ENCODE results near the gene B3GNT5. TPM values are rescaled to one million over a fixed set of nuclear protein-coding genes. Genes with fewer than 3 reads are reported as not detected.

Gene B3GNT5
- total and polyA plus RNA-seq, 2 experiments from 2014 or later: 0.69 to 1.7 TPM

DNA sequence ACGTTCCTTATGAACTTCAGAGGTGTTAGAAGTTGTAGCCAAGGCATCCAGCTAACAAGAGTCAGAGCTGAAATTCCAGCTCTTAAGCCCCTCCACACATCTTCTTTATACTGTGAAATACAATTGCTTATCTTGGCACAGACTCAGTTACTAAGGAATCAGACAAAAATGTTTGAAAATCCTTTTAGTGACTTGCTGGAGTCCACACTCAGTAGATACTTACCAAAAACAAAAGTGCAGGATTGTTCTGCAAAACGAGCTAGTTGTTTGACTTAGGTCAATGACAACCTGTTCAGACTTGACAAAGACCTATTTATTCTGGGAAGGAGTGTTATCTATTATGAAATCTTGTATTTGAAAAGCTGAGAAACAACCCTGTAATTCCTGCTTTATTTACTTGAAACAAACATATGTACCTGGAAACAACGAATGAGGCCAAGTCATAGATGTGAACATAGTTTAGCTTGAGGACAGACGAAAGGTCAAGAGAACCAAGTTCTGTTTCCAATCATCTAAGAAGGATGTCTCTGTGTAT lies 38.5 kb downstream of the B3GNT5 start:
- Histone ChIP-seq H3K9me3 (ENCODE audit: low read depth) (no peaks in the 10 kb centered on the region), H3K27ac (no peak overlapping the region), H3K36me3 (peaks cover 4% of the 10 kb centered on the region), H3K27me3 (no peaks in the 10 kb centered on the region), H3K4me1 (ENCODE audit: low read depth) (no peaks in the 10 kb centered on the region), H3K4me3 (no peak overlapping the region)
- peak in 1 of 2 donors; percentile 77 for DNase-seq (ENCODE audit: low read depth in 1 of 2, low spot score in 1 of 2)
- TF ChIP-seq, protein P1, sequence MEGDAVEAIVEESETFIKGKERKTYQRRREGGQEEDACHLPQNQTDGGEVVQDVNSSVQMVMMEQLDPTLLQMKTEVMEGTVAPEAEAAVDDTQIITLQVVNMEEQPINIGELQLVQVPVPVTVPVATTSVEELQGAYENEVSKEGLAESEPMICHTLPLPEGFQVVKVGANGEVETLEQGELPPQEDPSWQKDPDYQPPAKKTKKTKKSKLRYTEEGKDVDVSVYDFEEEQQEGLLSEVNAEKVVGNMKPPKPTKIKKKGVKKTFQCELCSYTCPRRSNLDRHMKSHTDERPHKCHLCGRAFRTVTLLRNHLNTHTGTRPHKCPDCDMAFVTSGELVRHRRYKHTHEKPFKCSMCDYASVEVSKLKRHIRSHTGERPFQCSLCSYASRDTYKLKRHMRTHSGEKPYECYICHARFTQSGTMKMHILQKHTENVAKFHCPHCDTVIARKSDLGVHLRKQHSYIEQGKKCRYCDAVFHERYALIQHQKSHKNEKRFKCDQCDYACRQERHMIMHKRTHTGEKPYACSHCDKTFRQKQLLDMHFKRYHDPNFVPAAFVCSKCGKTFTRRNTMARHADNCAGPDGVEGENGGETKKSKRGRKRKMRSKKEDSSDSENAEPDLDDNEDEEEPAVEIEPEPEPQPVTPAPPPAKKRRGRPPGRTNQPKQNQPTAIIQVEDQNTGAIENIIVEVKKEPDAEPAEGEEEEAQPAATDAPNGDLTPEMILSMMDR (IDR thresholded peaks at IDR 0.05; ENCODE audit: low read depth, low read length): no peak

DNA sequence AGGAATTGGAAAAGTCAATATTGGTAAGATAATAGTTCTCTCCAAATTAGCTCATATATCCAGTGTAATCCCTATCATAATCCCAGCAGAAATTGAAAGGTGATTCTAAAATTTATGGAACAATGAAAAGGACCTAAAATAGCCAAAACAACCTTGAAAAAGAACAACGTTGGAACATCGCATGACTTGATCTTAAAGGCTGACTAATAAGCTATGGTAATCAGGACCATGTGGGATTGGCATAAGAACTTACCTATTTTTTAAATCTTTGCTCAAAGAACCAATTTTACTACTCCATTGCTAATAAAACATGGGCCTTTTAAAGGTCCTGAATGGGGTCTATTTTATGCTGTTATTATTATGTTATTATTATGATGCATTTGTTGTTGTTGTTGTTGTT lies 40.9 kb downstream of the B3GNT5 start:
- H3K9me3 ChIP-seq (ENCODE audit: low read depth): no peaks in the 10 kb centered on the region
- H3K36me3 ChIP-seq: peaks cover 4% of the 10 kb centered on the region
- no peak overlapping the region for H3K27ac ChIP-seq
- TF ChIP-seq, protein P1 (IDR thresholded peaks at IDR 0.05; ENCODE audit: low read depth, low read length): no peak
- no peaks in the 10 kb centered on the region for H3K27me3 ChIP-seq
- no peak overlapping the region for H3K4me3 ChIP-seq
- H3K4me1 ChIP-seq (ENCODE audit: low read depth): no peaks in the 10 kb centered on the region
- no peak for DNase-seq (ENCODE audit: low read depth in 1 of 2, low spot score in 1 of 2)

DNA sequence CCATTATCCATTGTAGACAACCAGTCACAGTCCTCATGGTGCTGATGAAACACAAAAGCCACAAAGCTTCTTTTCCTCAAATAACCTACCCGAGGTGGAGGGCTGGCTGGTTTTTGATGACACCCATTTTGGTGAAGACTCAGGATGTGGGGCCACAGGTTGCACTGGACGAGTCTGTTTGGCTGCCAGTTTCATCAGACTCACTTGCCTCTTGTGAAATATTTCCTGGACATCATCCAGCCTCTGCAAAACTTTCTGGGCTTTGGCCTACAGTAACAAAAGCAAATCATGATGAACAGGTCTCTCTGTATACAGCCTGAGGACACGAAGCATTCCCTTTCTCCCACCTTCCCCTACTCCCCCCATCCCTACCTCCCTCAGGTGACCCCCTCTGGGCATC lies 42.2 kb downstream of the B3GNT5 start:
- Histone ChIP-seq H3K27ac (no peak overlapping the region), H3K4me3 (no peak overlapping the region), H3K36me3 (peaks cover 4% of the 10 kb centered on the region), H3K27me3 (no peaks in the 10 kb centered on the region), H3K9me3 (ENCODE audit: low read depth) (no peaks in the 10 kb centered on the region), H3K4me1 (ENCODE audit: low read depth) (no peaks in the 10 kb centered on the region)
- TF ChIP-seq, protein P1 (IDR thresholded peaks at IDR 0.05; ENCODE audit: low read depth, low read length): no peak
- peak in 1 of 2 donors; percentile 96 for DNase-seq (ENCODE audit: low read depth in 1 of 2, low spot score in 1 of 2)

DNA sequence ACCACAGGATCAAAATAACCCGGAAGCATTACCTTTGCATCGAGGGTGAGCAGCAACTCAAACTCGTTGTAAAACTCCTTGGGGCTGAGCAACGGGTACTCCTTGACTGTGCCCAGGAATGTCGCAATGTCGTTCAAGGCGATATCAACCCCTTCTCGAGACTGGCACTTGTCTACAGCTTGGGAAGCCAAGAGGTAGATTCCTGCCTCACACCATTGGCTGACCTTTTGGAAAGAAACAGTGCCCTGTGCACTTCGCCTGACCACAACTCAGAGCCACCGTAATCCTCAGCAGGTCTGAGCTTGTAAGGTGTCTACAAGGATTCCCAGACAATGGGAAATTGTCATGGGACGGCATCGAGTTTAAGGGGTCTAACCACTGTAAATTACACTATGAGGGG lies 43.9 kb downstream of the B3GNT5 start:
- H3K27ac ChIP-seq: no peak overlapping the region
- H3K4me3 ChIP-seq: no peak overlapping the region
- no peaks in the 10 kb centered on the region for H3K4me1 ChIP-seq (ENCODE audit: low read depth)
- H3K36me3 ChIP-seq: peaks cover 4% of the 10 kb centered on the region
- no peak for DNase-seq (ENCODE audit: low read depth in 1 of 2, low spot score in 1 of 2)
- no peaks in the 10 kb centered on the region for H3K27me3 ChIP-seq
- H3K9me3 ChIP-seq (ENCODE audit: low read depth): no peaks in the 10 kb centered on the region
- TF ChIP-seq, protein P1 (IDR thresholded peaks at IDR 0.05; ENCODE audit: low read depth, low read length): no peak

DNA sequence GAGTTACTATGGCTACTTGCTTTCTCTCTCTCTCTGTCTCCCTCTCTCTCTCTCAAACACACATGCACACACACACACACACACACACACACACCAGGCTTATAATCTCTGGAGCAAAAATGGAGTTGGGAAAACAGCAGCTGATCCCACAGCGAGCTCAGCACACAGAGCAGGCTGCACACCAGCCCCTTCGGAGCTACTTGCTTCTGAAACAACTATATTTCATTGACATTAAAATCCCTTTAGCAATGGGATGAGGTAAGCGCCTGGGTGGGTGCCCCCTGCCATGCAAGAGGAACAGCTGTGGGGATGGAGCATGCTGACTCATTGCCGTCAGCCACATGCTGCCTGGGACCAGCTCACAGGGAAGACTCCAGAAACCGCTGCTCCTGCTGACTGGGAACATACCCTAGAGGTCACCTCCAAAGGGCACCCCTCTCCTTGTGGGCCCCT lies 45.7 kb downstream of the B3GNT5 start:
- peaks cover 4% of the 10 kb centered on the region for H3K36me3 ChIP-seq
- no peaks in the 10 kb centered on the region for H3K9me3 ChIP-seq (ENCODE audit: low read depth)
- H3K4me1 ChIP-seq (ENCODE audit: low read depth): no peaks in the 10 kb centered on the region
- TF ChIP-seq, protein P1 (IDR thresholded peaks at IDR 0.05; ENCODE audit: low read depth, low read length): no peak
- H3K27me3 ChIP-seq: no peaks in the 10 kb centered on the region
- DNase-seq (ENCODE audit: low read depth in 1 of 2, low spot score in 1 of 2): peak in 1 of 2 donors; percentile 90
- H3K27ac ChIP-seq: no peak overlapping the region
- H3K4me3 ChIP-seq: no peak overlapping the region
